Natural killer cell (primary cell): ENCODE measurements around the gene NARF. TPM values are rescaled to one million over a fixed set of nuclear protein-coding genes. Genes with fewer than 3 reads are reported as not detected.

Source experiments
- ATAC-seq, 3 donors: fragments of 150-1000 bp in 2 of 3; fragments of 200-7000 bp in 1 of 3; cut with Tn5 transposase; 1 replicate in 1 of 3; 2 replicates in 2 of 3; pipeline ENCODE4 v1.10.0; 2021; ENCODE audit warnings: mild to moderate bottlenecking in 2 of 3, moderate library complexity in 2 of 3
- DNase-seq, 2 donors: peaks; one replicate each; pipeline versions ENCODE4 v3.0.0 to v3.0.0-alpha.2; 2013 to 2021; ENCODE audit warnings: mixed read lengths in 1 of 2
- H3K27ac ChIP-seq: one replicate; pipeline ENCODE4 v1.5.1; 2013; ENCODE audit warnings: mild to moderate bottlenecking, low read length
- H3K27me3 ChIP-seq: one replicate; pipeline ENCODE4 v1.6.1; 2013; ENCODE audit warnings: low read length; ENCODE audit not compliant: control insufficient read depth, insufficient read depth
- H3K36me3 ChIP-seq: one replicate; pipeline ENCODE4 v1.6.1; 2013; ENCODE audit warnings: low read length; ENCODE audit not compliant: control insufficient read depth, insufficient read depth
- H3K4me1 ChIP-seq: one replicate; pipeline ENCODE4 v1.6.1; 2013; ENCODE audit warnings: low read length; ENCODE audit not compliant: control insufficient read depth, insufficient read depth
- H3K4me3 ChIP-seq: one replicate; pipeline ENCODE4 v1.5.1; 2013; ENCODE audit warnings: low read length
- H3K9me3 ChIP-seq: one replicate; pipeline ENCODE4 v1.6.1; 2013; ENCODE audit warnings: low read length; ENCODE audit not compliant: control insufficient read depth, insufficient read depth
- H3K27ac Mint-ChIP-seq, 2 donors: one replicate each; pipeline ENCODE4 v1.8.0; 2022; ENCODE audit warnings: mild to moderate bottlenecking in 2 of 2, mixed read lengths in 2 of 2, moderate library complexity in 1 of 2
- H3K27me3 Mint-ChIP-seq, 2 donors: one replicate each; pipeline ENCODE4 v1.8.0; 2022; ENCODE audit warnings: low read depth in 2 of 2, mixed read lengths in 2 of 2
- H3K36me3 Mint-ChIP-seq: one replicate; pipeline ENCODE4 v1.8.0; 2022; ENCODE audit warnings: mixed read lengths
- H3K4me1 Mint-ChIP-seq, 2 donors: one replicate each; pipeline ENCODE4 v1.8.0; 2022; ENCODE audit warnings: mixed read lengths in 2 of 2
- H3K4me3 Mint-ChIP-seq: one replicate; pipeline ENCODE4 v1.8.0; 2022; ENCODE audit warnings: mild to moderate bottlenecking, moderate library complexity, mixed read lengths
- H3K9me3 Mint-ChIP-seq, 2 donors: one replicate each; pipeline ENCODE4 v1.8.0; 2022; ENCODE audit warnings: mixed read lengths in 2 of 2
- WGBS: methylation state at CpG from one replicate; pipeline ENCODE4 v1.1.7; 2013; ENCODE audit warnings: missing lambda C conversion rate; ENCODE audit not compliant: insufficient coverage; 5-methylcytosine and 5-hydroxymethylcytosine counted together
- intact Hi-C: fragments of 100-400 bp; cut with micrococcal nuclease; formaldehyde crosslinking; loops from one replicate; pipeline ENCODE4 v1.14.2; 2022
- total RNA-seq, 4 donors: library from RNA; stranded (reverse); fragments of 120-200 nt in 1 of 4; gene quantifications; one replicate each; pipeline versions ENCODE4 v1.2.3 to v1.2.4, GENCODE V29; 2013 to 2022
- TF ChIP-seq, protein P1 (sequence below): fragments of 200-600 bp; IDR thresholded peaks from one replicate; pipeline ENCODE4 v1.8.0; 2022; ENCODE audit warnings: antibody characterized with exemption

NARF gene
- total RNA-seq, 3 donors from 2014 or later (not counting 1 experiment from before 2014, with no cell fraction given): 130 to 203 (median 158) TPM

GRCh38 chr17:82475458-82475857 lies 16.9 kb downstream of the NARF start:
- ATAC-seq (no peak), DNase-seq (no peak)
- H3K9me3 Mint-ChIP-seq: no peaks in the 10 kb centered on the region
- TF ChIP-seq, protein P1, sequence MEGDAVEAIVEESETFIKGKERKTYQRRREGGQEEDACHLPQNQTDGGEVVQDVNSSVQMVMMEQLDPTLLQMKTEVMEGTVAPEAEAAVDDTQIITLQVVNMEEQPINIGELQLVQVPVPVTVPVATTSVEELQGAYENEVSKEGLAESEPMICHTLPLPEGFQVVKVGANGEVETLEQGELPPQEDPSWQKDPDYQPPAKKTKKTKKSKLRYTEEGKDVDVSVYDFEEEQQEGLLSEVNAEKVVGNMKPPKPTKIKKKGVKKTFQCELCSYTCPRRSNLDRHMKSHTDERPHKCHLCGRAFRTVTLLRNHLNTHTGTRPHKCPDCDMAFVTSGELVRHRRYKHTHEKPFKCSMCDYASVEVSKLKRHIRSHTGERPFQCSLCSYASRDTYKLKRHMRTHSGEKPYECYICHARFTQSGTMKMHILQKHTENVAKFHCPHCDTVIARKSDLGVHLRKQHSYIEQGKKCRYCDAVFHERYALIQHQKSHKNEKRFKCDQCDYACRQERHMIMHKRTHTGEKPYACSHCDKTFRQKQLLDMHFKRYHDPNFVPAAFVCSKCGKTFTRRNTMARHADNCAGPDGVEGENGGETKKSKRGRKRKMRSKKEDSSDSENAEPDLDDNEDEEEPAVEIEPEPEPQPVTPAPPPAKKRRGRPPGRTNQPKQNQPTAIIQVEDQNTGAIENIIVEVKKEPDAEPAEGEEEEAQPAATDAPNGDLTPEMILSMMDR: no peak
- H3K4me1 ChIP-seq: peaks cover 20% of the 10 kb centered on the region
- H3K36me3 ChIP-seq: peaks cover 50% of the 10 kb centered on the region
- H3K27me3 Mint-ChIP-seq: no peaks in the 10 kb centered on the region
- no peak overlapping the region for H3K27ac Mint-ChIP-seq
- WGBS: 98% methylated on average over 8 of the region's 8 CpGs
- H3K36me3 Mint-ChIP-seq: no peaks in the 10 kb centered on the region
- H3K27ac ChIP-seq: no peak overlapping the region
- no peak overlapping the region for H3K4me3 ChIP-seq
- H3K9me3 ChIP-seq: no peaks in the 10 kb centered on the region
- H3K4me1 Mint-ChIP-seq: peaks cover 15 to 16% of the 10 kb centered on the region in 2 donors
- H3K27me3 ChIP-seq: no peaks in the 10 kb centered on the region
- intact Hi-C loops: no loop called here
- H3K4me3 Mint-ChIP-seq: no peak overlapping the region

DNA sequence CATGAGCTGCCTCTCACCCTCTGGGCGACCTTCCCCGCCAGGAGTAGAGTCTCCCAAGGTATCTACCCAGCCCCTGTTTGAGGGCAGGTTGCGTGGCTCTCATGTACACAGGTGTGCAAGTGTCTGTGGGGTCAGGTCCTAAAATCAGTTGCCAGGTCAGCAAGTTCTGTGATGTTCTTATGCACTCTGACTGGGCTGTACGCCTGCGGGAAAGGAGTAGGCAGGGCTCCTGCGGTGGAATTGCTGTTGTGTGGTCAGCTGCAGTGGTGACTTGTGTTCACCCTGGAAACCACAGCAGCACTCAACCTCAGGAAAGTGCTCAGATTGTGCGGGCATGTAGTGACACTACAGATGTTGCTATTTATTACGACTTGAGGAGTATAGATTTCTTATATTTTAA lies 19.4 kb downstream of the NARF start:
- no peak for DNase-seq
- H3K27me3 ChIP-seq: no peaks in the 10 kb centered on the region
- intact Hi-C loops: no loop called here
- H3K4me1 ChIP-seq: peaks cover 20% of the 10 kb centered on the region
- no peak overlapping the region for H3K4me3 ChIP-seq
- H3K27me3 Mint-ChIP-seq: no peaks in the 10 kb centered on the region
- peak in 1 of 3 donors; percentile 34 for ATAC-seq
- TF ChIP-seq, protein P1: no peak
- no peaks in the 10 kb centered on the region for H3K9me3 Mint-ChIP-seq
- H3K27ac Mint-ChIP-seq: peak overlapping the region; percentile 9 to 49
- H3K36me3 Mint-ChIP-seq: no peaks in the 10 kb centered on the region
- peaks cover 15 to 16% of the 10 kb centered on the region in 2 donors for H3K4me1 Mint-ChIP-seq
- no peak overlapping the region for H3K27ac ChIP-seq
- peaks cover 52% of the 10 kb centered on the region for H3K36me3 ChIP-seq
- WGBS: 51% methylated on average over 8 of the region's 8 CpGs
- no peak overlapping the region for H3K4me3 Mint-ChIP-seq
- H3K9me3 ChIP-seq: no peaks in the 10 kb centered on the region

DNA sequence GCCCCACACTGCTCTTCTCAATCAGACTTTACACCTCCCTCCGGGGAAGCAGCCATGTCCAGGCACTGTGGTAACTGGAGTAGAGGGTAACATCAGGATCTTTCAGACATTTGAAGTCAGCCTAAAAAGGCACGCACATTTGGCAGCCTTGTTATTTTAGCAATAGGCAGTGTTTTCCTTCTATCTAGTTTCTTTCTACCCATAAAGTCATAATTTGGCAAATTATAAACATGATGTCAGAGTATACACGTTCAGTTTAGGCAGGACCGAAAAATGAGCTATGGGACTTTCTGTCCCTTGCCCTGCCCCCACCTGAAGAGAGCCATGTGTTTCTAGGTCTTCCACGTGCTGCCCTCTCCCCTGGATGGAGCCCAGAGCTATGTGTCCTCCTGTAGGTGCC lies 21.1 kb downstream of the NARF start:
- Mint-ChIP-seq H3K4me3 (no peak overlapping the region), H3K27me3 (no peaks in the 10 kb centered on the region), H3K27ac (peak overlapping the region in 1 of 2 donors; percentile 42), H3K36me3 (no peaks in the 10 kb centered on the region), H3K9me3 (no peaks in the 10 kb centered on the region), H3K4me1 (peaks cover 16% of the 10 kb centered on the region in 2 donors)
- WGBS: 97% methylated on average over 5 of the region's 5 CpGs
- H3K27ac ChIP-seq: no peak overlapping the region
- DNase-seq: no peak
- intact Hi-C loops: no loop called here
- no peak for ATAC-seq
- H3K36me3 ChIP-seq: peaks cover 59% of the 10 kb centered on the region
- H3K9me3 ChIP-seq: no peaks in the 10 kb centered on the region
- TF ChIP-seq, protein P1: no peak
- peaks cover 20% of the 10 kb centered on the region for H3K4me1 ChIP-seq
- no peaks in the 10 kb centered on the region for H3K27me3 ChIP-seq
- no peak overlapping the region for H3K4me3 ChIP-seq

- intact Hi-C loops: no loop called here
- DNase-seq: no peak
- H3K36me3 ChIP-seq: peaks cover 58% of the 10 kb centered on the region
- H3K4me1 ChIP-seq: peaks cover 20% of the 10 kb centered on the region
- Mint-ChIP-seq H3K27me3 (no peaks in the 10 kb centered on the region), H3K36me3 (no peaks in the 10 kb centered on the region), H3K27ac (no peak overlapping the region), H3K9me3 (no peaks in the 10 kb centered on the region), H3K4me3 (no peak overlapping the region), H3K4me1 (peaks cover 16 to 19% of the 10 kb centered on the region in 2 donors)
- TF ChIP-seq, protein P1: no peak
- ATAC-seq: no peak
- no peaks in the 10 kb centered on the region for H3K27me3 ChIP-seq
- H3K9me3 ChIP-seq: no peaks in the 10 kb centered on the region
- H3K27ac ChIP-seq: no peak overlapping the region
- H3K4me3 ChIP-seq: no peak overlapping the region
- whole genome bisulfite sequencing: 97% methylated on average over 9 of the region's 9 CpGs
Measured at GRCh38 chr17:82480318-82480717, 21.8 kb downstream of the NARF start.
